A549 (cell line): Measurements from ENCODE around the gene CEP112.

Experiments used
- CHD2 ChIP-seq: fragments of 150-350 bp; IDR thresholded peaks from 2 replicates; pipeline ENCODE4 v1.6.1; 2014; ENCODE audit warnings: low read length; ENCODE audit not compliant: partially characterized antibody
- EP300 ChIP-seq, 2 experiments: fragments of >200 bp; sonication (Bioruptor Twin); formaldehyde crosslinking; IDR thresholded peaks; 2 replicates in 1 of 2; 3 replicates in 1 of 2; pipeline ENCODE4 v1.6.1; 2016 to 2017
- POLR2A ChIP-seq: IDR thresholded peaks from 2 replicates; pipeline ENCODE4 v1.6.1; 2012; ENCODE audit warnings: mild to moderate bottlenecking, low read length
- POLR2AphosphoS2 ChIP-seq: conservative IDR thresholded peaks from 2 replicates; pipeline ENCODE4 v1.6.1; 2012; ENCODE audit warnings: low read length, improper control_type of control experiment, inconsistent platforms
- RAD21 ChIP-seq, 2 experiments: fragments of >200 bp in 1 of 2; sonication (Bioruptor Twin) in 1 of 2; formaldehyde crosslinking in 1 of 2; IDR thresholded peaks in 1 of 2; conservative IDR thresholded peaks in 1 of 2; 2 replicates in 1 of 2; 3 replicates in 1 of 2; pipeline ENCODE4 v1.6.1; 2012 to 2018; ENCODE audit warnings: inconsistent platforms in 1 of 2
- RFX5 ChIP-seq: fragments of 450-650 bp; IDR thresholded peaks from 2 replicates; pipeline ENCODE4 v1.7.1; 2014; ENCODE audit warnings: antibody characterized with exemption, mild to moderate bottlenecking, moderate library complexity
- TF ChIP-seq, protein P1 (sequence below): fragments of >200 bp; sonication (Bioruptor Twin); formaldehyde crosslinking; IDR thresholded peaks from 3 replicates; pipeline ENCODE4 v1.5.1; 2016
- TF ChIP-seq, protein P2 (sequence below): fragments of 450-650 bp; IDR thresholded peaks from 2 replicates; pipeline ENCODE4 v1.6.1; 2014; ENCODE audit warnings: antibody characterized with exemption

DNA sequence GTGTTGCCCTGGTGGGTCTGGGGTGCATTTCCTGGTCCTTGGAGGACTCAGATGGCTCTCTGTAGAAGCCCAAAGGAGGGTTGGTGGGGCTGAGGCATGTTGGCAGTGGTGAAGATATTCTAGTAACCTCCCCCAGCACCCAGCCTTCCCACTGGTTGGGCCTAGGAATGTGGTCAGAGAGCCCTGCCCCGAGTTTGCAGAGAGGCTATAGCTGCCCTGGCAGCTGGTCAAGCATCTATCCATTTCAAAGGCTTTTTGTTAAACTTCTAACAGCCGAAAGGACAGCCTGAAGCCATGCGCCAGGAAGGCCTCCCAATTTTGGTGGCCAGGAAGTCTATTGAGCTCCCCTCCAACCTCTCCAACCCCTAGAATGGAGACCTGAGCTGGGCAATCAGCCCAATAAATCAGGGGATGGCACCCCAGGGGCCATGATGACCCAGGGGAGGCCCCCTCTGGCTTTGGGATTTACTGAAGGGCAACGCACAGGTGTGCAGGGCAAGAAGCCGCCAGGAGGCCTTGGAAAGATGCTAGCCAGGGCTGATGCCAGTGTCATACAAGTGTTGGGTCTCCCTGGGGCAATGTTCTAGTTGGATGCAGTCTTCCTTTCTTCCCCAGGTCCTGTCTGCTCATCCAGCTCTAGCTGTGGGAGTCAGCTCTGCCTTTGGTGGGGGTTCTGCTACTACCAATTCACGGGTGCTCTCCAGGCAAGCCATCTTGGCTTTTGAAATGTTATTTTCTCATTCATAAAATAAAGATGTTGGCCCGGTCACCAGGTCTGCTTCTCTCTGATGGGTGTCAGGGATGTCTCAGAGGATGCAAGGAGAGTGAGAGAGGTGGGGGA lies 599.6 kb downstream of the CEP112 start:
- TF ChIP-seq, protein P1, sequence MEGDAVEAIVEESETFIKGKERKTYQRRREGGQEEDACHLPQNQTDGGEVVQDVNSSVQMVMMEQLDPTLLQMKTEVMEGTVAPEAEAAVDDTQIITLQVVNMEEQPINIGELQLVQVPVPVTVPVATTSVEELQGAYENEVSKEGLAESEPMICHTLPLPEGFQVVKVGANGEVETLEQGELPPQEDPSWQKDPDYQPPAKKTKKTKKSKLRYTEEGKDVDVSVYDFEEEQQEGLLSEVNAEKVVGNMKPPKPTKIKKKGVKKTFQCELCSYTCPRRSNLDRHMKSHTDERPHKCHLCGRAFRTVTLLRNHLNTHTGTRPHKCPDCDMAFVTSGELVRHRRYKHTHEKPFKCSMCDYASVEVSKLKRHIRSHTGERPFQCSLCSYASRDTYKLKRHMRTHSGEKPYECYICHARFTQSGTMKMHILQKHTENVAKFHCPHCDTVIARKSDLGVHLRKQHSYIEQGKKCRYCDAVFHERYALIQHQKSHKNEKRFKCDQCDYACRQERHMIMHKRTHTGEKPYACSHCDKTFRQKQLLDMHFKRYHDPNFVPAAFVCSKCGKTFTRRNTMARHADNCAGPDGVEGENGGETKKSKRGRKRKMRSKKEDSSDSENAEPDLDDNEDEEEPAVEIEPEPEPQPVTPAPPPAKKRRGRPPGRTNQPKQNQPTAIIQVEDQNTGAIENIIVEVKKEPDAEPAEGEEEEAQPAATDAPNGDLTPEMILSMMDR = no peak
- TF ChIP-seq POLR2AphosphoS2 (no peak), CHD2 (no peak), RFX5 (no peak), RAD21 (conservative IDR thresholded peaks at IDR 0.05 in 1 of 2, IDR thresholded peaks at IDR 0.05 in 1 of 2) (no peak), EP300 (IDR thresholded peaks at IDR 0.05) (no peak), POLR2A (no peak)
- TF ChIP-seq, protein P2, sequence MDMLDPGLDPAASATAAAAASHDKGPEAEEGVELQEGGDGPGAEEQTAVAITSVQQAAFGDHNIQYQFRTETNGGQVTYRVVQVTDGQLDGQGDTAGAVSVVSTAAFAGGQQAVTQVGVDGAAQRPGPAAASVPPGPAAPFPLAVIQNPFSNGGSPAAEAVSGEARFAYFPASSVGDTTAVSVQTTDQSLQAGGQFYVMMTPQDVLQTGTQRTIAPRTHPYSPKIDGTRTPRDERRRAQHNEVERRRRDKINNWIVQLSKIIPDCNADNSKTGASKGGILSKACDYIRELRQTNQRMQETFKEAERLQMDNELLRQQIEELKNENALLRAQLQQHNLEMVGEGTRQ = no peak
